Mesodermal cell (in vitro differentiated cells): Measurements from ENCODE around the gene UBE2E3.
A peak's percentile ranks its signal among the peaks of the same experiment; 100 is the strongest.
"Not testable (repeated sequence)": the region's sequence is repeated elsewhere in the genome, so short reads cannot be mapped to it uniquely, and the experiment has no call there.

Experiments
- H3K27ac ChIP-seq: 2 replicates; pipeline ENCODE4 v1.7.0; 2013; ENCODE audit warnings: mild to moderate bottlenecking, low read depth, low read length, moderate library complexity; ENCODE audit not compliant: severe bottlenecking
- H3K36me3 ChIP-seq: 2 replicates; pipeline ENCODE4 v1.7.1; 2013; ENCODE audit warnings: mild to moderate bottlenecking, low read length, moderate library complexity; ENCODE audit not compliant: control insufficient read depth, insufficient read depth
- H3K4me1 ChIP-seq: one replicate; pipeline ENCODE4 v1.7.1; 2013; ENCODE audit warnings: mild to moderate bottlenecking, low read length; ENCODE audit not compliant: insufficient read depth, control insufficient read depth, poor library complexity, severe bottlenecking
- H3K4me3 ChIP-seq: 2 replicates; pipeline ENCODE4 v1.7.0; 2013; ENCODE audit warnings: low read length, control low read depth, mild to moderate bottlenecking; ENCODE audit not compliant: insufficient read depth, poor library complexity, severe bottlenecking; ENCODE audit errors: extremely low read depth
- H3K9me3 ChIP-seq: 2 replicates; pipeline ENCODE4 v1.7.1; 2013; ENCODE audit warnings: mild to moderate bottlenecking, low read length, moderate library complexity; ENCODE audit not compliant: control insufficient read depth
- WGBS, 2 experiments: methylation state at CpG; one replicate each; pipeline ENCODE4 v1.1.5; 2013; ENCODE audit warnings: missing lambda C conversion rate in 2 of 2; ENCODE audit not compliant: insufficient coverage in 2 of 2; 5-methylcytosine and 5-hydroxymethylcytosine counted together

UBE2E3 gene

DNA sequence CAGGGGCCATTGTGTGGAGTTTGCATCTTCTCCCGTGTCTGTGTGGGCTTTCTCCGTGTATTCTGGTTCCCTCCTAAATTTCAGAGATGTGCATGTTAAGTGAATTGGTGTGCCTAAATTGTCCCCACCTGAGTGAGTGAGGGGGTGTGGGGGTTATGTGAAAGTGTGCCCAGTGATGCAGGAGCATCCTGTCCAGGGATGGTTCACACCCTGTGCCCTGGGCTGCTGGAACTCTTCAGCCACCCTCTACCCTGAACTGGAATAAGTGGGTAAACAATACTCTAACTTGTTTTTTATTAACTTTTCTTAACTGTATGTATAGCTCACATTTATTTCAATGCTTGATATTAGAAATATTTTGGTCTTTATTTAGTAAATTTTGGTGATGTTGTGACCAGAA lies 56.0 kb downstream of the UBE2E3 start:
- peaks cover 8% of the 10 kb centered on the region for H3K36me3 ChIP-seq
- peaks cover 10% of the 10 kb centered on the region for H3K4me1 ChIP-seq
- no peaks in the 10 kb centered on the region for H3K9me3 ChIP-seq
- WGBS, 2 experiments = 100% methylated on average over 1 to 2 of the region's 2 CpGs
- no peak overlapping the region for H3K4me3 ChIP-seq
- no peak overlapping the region for H3K27ac ChIP-seq

DNA sequence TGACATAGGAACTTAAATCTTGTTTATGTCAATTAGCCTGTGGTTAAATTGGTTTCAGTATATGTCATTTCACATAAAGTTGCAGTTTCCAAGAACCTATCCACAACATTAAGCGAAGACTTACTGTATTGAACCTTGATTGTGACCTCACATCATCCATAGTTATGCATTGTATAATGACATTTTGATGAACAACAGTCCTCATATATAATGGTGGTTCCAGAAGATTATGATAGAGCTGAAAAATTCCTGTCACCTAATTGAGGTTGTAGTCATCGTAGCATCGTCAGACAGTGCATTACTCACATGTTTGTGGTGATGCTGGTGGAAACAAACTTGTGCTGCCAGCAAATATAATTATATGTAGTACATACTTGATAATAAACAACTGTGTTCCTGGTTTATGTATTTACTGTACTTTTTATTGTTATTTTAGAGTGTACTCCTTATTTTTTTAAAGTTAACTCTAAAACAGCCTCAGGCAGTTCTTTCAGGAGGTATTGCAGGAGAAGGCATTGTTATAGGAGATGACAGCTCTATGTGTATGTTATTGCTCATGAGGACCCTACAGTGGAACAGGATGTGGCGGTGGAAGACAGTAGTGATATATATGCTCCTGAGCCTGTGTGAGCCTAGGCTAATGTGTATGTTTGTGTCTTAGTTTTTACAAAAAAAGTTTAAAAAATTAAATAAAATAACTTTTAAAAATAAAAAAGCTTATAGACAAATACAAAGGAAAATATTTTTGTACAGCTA lies 56.6 kb downstream of the UBE2E3 start:
- Histone ChIP-seq H3K9me3 (no peaks in the 10 kb centered on the region), H3K4me3 (no peak overlapping the region), H3K4me1 (peaks cover 10% of the 10 kb centered on the region), H3K27ac (no peak overlapping the region), H3K36me3 (peaks cover 8% of the 10 kb centered on the region)
- WGBS, 2 experiments = 100% methylated on average over 2 of the region's 4 CpGs; no CpG with 5 or more reads in 1 of the 2 experiments

DNA sequence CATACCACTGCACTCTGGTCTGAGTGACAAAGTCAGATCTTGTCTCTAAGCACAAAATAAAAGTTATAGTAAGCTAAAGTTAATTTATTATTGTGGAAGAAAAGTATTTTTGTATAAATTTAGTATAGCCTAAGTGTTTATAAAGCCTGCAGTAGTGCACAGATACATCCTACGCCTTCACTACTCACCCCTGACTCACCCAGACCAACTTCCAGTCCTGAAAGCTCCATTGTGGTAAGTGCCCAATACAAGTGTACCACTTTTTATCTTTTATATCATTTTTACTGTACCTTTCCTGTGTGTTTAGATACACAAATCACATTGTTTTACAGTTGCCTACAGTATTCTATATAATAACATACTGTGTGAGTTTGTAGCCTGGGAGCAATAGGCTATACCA lies 57.5 kb downstream of the UBE2E3 start:
- H3K4me1 ChIP-seq = peaks cover 10% of the 10 kb centered on the region
- H3K27ac ChIP-seq = no peak overlapping the region
- H3K4me3 ChIP-seq = no peak overlapping the region
- peaks cover 4% of the 10 kb centered on the region for H3K36me3 ChIP-seq
- no peaks in the 10 kb centered on the region for H3K9me3 ChIP-seq
- WGBS, 2 experiments = no CpG with 5 or more reads among the region's 1 CpG

DNA sequence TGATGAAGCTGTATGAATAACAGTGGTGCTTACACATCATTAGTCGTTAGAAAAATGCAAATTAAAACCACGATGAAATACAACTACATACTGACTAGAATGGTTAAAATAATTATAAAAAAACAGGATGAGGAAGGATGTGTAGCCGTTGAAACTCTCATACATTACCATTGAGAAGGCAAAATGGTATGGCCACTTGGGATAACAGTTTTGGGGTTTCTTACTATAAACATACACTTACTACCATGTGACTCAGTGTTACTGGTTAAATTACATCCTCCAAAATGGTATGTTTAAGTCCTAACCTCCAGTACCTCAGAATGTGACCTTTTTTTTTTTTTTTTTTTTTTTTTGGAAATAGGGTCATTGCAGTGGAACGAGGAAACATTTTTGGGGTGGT lies 58.4 kb downstream of the UBE2E3 start:
- H3K36me3 ChIP-seq = peaks cover 4% of the 10 kb centered on the region
- no peak overlapping the region for H3K4me3 ChIP-seq
- no CpG with 5 or more reads among the region's 4 CpGs for WGBS, 2 experiments
- no peaks in the 10 kb centered on the region for H3K9me3 ChIP-seq
- H3K27ac ChIP-seq = no peak overlapping the region
- peaks cover 10% of the 10 kb centered on the region for H3K4me1 ChIP-seq

DNA sequence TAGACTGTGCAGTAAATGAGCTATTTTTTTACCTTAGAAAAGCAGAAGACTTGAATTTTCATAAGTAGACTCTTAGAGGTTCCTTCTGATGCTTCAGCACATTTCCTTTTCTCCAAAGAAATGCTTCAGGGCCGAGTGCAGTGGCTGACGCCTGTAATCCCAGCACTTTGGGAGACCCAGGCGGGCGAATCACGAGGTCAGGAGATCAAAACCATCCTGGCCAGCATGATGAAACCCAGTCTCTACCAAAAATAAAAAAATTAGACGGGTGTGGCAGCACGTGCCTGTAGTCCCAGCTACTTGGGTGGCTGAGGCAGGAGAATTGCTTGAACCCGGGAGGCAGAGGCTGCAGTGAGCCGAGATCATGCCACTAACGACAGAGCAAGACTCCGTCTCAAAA lies 60.4 kb downstream of the UBE2E3 start:
- not testable (repeated sequence) for H3K36me3 ChIP-seq, H3K4me3 ChIP-seq, H3K4me1 ChIP-seq, H3K27ac ChIP-seq, H3K9me3 ChIP-seq
- 78 to 80% methylated on average over 5 to 7 of the region's 11 CpGs for WGBS, 2 experiments

DNA sequence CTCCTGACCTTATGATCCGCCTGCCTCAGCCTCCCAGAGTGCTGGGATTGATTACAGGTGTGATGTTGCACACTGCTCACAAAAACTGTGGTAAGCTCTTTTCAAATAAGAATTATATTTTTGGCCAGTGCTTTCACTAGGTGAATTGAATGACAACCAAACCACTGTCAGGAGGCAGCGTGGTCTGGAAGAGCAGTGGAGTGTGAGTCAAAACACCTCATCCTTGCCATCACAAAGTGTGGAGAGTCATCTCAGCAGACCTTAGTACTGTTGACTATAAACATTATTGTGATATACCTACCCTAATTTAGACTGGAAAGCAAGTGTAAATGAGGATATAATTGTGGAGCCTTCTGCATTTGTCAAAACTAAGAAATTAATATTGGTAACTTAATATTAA lies 61.3 kb downstream of the UBE2E3 start:
- Histone ChIP-seq H3K27ac (no peak overlapping the region), H3K4me1 (peaks cover 10% of the 10 kb centered on the region), H3K9me3 (no peaks in the 10 kb centered on the region), H3K36me3 (peaks cover 4% of the 10 kb centered on the region), H3K4me3 (no peak overlapping the region)
- no CpG with 5 or more reads among the region's 2 CpGs for WGBS, 2 experiments

DNA sequence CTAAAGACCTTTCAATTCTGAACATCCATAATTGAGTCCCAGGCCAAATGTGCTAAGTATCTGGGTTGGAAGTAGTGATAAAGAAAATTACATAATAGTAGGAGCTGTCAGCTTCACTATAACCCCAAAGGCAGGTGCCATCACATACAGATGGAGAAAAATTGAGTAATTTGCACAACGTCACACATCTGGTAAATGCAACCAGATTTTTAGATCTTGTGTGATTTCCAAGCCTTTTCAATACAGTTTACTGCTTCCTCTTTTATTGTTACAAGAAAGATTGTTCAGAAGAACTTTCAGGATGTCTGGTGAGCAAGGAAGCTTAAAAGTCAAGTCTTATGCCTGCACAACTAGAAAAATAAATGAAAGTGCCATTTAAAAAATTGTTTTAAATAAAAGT lies 62.3 kb downstream of the UBE2E3 start:
- H3K9me3 ChIP-seq = no peaks in the 10 kb centered on the region
- no CpG with 5 or more reads among the region's 1 CpG for WGBS, 2 experiments
- no peak overlapping the region for H3K27ac ChIP-seq
- H3K4me1 ChIP-seq = peaks cover 6% of the 10 kb centered on the region
- peaks cover 4% of the 10 kb centered on the region for H3K36me3 ChIP-seq
- H3K4me3 ChIP-seq = no peak overlapping the region

DNA sequence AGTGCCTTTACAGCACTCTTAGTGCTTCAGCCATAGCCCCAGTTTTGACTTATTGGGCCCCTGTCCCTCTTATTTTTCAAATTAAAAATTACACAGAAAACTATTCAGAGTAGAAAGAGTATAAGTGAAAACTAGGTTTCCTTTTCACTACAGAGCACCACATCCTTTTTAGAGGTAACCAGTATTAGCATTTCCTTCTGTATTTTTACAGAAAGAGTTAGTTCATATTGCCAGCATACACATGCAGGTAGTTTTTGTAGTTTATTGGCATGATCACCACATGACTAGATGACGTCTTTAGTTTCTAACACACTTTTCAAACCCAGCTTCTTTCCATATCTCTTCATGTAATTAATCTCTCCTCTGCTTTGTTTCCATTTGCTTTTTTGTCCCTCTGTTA lies 66.4 kb downstream of the UBE2E3 start:
- no peak overlapping the region for H3K27ac ChIP-seq
- no peak overlapping the region for H3K4me3 ChIP-seq
- WGBS, 2 experiments = 100% methylated on average over 1 of the region's 1 CpG; no CpG with 5 or more reads in 1 of the 2 experiments
- no peaks in the 10 kb centered on the region for H3K36me3 ChIP-seq
- peaks cover 5% of the 10 kb centered on the region for H3K4me1 ChIP-seq
- no peaks in the 10 kb centered on the region for H3K9me3 ChIP-seq

DNA sequence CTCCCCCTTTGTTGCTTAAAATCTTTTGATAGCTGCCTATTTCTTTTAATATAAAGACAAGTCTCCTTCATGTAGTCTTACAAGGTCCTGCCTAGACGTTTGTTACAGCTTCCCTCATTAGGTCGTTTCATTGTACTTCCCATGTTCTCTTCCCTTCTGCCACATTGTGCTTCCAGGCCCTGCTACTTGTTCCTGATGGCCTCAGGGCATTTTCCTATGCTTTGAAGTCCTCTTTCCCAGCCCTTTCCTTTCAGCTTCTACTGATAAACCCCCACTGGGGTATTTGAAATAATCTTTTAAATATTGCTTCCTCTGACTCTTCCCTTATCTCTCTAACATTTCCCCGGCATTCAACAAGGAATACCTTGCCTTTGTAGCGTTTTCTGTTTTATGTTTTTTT lies 67.4 kb downstream of the UBE2E3 start:
- WGBS, 2 experiments = 30 to 33% methylated on average over 2 of the region's 4 CpGs
- Histone ChIP-seq H3K9me3 (no peaks in the 10 kb centered on the region), H3K4me3 (no peak overlapping the region), H3K4me1 (peaks cover 5% of the 10 kb centered on the region), H3K36me3 (no peaks in the 10 kb centered on the region), H3K27ac (peak overlapping the region; percentile 8)

DNA sequence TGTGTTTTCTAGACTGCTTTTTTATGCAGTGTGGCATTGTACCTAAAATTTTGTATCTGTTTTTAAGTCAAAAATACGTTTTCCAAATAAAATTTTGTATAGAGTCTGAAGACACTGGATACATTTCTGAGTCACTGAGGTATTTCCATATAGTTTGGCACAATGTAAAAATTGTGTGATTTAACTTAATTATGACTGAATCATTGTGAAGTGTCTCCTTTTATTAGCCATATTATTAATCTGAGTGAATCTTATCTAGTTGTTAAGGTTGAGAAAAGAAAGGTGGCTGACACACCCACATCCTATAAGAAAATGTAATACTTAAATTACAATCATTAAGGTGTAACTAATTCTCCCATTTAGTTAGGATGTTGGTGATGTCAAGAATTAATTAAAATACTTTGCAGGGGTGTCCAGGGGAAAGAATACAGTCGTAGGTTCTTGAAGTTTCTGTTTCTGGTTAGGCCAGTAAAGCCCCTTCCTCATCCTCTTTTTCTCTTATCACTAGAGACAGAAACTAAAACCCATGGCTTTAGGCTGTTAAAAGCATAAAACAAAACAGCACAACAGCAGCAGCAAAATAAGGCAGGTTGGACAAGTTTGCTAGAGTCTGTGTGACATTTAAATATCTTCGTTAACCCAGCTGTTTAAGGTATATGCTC lies 71.6 kb downstream of the UBE2E3 start:
- peaks cover 5% of the 10 kb centered on the region for H3K4me1 ChIP-seq

DNA sequence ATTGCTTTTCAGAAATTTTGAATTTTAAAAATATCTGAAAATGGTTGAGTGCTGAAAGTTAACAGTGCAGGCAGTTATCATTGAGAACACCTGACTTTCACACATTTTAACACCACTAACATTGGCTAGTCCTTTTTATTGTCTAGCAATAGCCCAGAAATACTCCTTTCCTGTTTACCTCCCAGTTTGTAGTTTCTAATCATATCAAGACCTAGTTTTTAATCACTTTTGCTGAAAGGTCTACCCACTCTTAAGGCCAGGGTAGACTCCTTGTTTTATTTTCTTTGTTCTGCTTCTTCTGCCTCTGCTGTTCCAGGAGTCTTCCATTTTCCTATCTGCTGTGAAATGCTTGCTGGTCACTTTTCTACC lies 72.1 kb downstream of the UBE2E3 start:
- Histone ChIP-seq H3K9me3 (no peaks in the 10 kb centered on the region), H3K36me3 (peaks cover 3% of the 10 kb centered on the region), H3K27ac (no peak overlapping the region), H3K4me1 (peaks cover 2% of the 10 kb centered on the region), H3K4me3 (no peak overlapping the region)

More for the DNA sequence above, 71.6 kb downstream of the UBE2E3 start:
- WGBS, 2 experiments = 78 to 86% methylated on average over 1 to 2 of the region's 3 CpGs
- Histone ChIP-seq H3K27ac (no peak overlapping the region), H3K9me3 (no peaks in the 10 kb centered on the region), H3K4me3 (no peak overlapping the region), H3K36me3 (peaks cover 3% of the 10 kb centered on the region)
